Hepatocyte (in vitro differentiated cells): ENCODE data around the gene ADGRA1.

Source experiments
- CTCF ChIP-seq: fragments of 200-600 bp; sonication (generic); IDR thresholded peaks from 2 replicates; pipeline ENCODE4 v1.5.1; 2016; ENCODE audit warnings: antibody characterized with exemption, mild to moderate bottlenecking; ENCODE audit not compliant: poor library complexity
- EZH2 ChIP-seq: fragments of 200-600 bp; sonication (generic); IDR thresholded peaks from 2 replicates; pipeline ENCODE4 v1.6.1; 2016; ENCODE audit warnings: antibody characterized with exemption, mild to moderate bottlenecking, borderline replicate concordance
- EZH2phosphoT487 ChIP-seq: fragments of 200-600 bp; sonication (generic); IDR thresholded peaks from one replicate; pipeline ENCODE4 v1.6.1; 2018; ENCODE audit warnings: antibody characterized with exemption, mild to moderate bottlenecking, low read depth, moderate library complexity; ENCODE audit not compliant: unreplicated experiment, severe bottlenecking

GRCh38 chr10:133090101-133090500 lies 2.4 kb downstream of the ADGRA1 start:
- no peak for TF ChIP-seq CTCF
- no peak for TF ChIP-seq EZH2
- TF ChIP-seq EZH2phosphoT487: no peak
